HG03045 (cell line): ENCODE data around the gene MPV17L2.

Experiments used
- ATAC-seq: cut with Tn5 transposase; IDR thresholded peaks from one replicate; pipeline ENCODE4 v1.9.1; 2021; ENCODE audit warnings: mild to moderate bottlenecking, moderate library complexity; ENCODE audit not compliant: unreplicated experiment

Gene MPV17L2

GRCh38 chr19:18160493-18160970 lies 32.5 kb upstream of the MPV17L2 start:
- no peak for ATAC-seq

- ATAC-seq = peak; percentile 60
Observed at GRCh38 chr19:18160971-18161635, 31.9 kb upstream of the MPV17L2 start.

- ATAC-seq = no peak
Observed at GRCh38 chr19:18161636-18162002, 31.4 kb upstream of the MPV17L2 start.

- no peak for ATAC-seq
Observed at GRCh38 chr19:18164072-18164471, 28.9 kb upstream of the MPV17L2 start.

- ATAC-seq = no peak
Observed at GRCh38 chr19:18165794-18166544, 27.0 kb upstream of the MPV17L2 start.

GRCh38 chr19:18167011-18167410 lies 26.0 kb upstream of the MPV17L2 start:
- no peak for ATAC-seq

GRCh38 chr19:18167975-18168645 lies 24.9 kb upstream of the MPV17L2 start:
- ATAC-seq = no peak

GRCh38 chr19:18168673-18169381 lies 24.2 kb upstream of the MPV17L2 start:
- ATAC-seq = no peak

- no peak for ATAC-seq
Observed at GRCh38 chr19:18170714-18171255, 22.2 kb upstream of the MPV17L2 start.

GRCh38 chr19:18171605-18172327 lies 21.3 kb upstream of the MPV17L2 start:
- ATAC-seq = no peak

GRCh38 chr19:18172331-18173053 lies 20.5 kb upstream of the MPV17L2 start:
- no peak for ATAC-seq

- no peak for ATAC-seq
Observed at GRCh38 chr19:18173054-18173571, 19.9 kb upstream of the MPV17L2 start.

- peak; percentile 51 for ATAC-seq
Observed at GRCh38 chr19:18173572-18174288, 19.3 kb upstream of the MPV17L2 start, which contains the start of gene IFI30. Gene IFI30 (plus strand): TSS chr19:18173813. CDS start chr19:18173842, 29 bp downstream.

- no peak for ATAC-seq
Observed at GRCh38 chr19:18174983-18175382, 18.0 kb upstream of the MPV17L2 start.

GRCh38 chr19:18176367-18177310 lies 16.4 kb upstream of the MPV17L2 start:
- no peak for ATAC-seq

GRCh38 chr19:18179957-18180356 lies 13.1 kb upstream of the MPV17L2 start:
- ATAC-seq = no peak

- no peak for ATAC-seq
Observed at GRCh38 chr19:18183529-18183928, 9.5 kb upstream of the MPV17L2 start.
